Bronchial epithelial cell (primary cell): ENCODE results near the gene BRMS1L. TPM values are rescaled to one million over a fixed set of nuclear protein-coding genes. Genes with fewer than 3 reads are reported as not detected.
A peak's percentile ranks its signal among the peaks of the same experiment; 100 is the strongest.

Experiments used
- DNase-seq: peaks from one replicate; pipeline ENCODE4 v3.0.0-alpha.2; 2010; ENCODE audit warnings: low read depth
- FAIRE-seq: peaks from 2 replicates; lab custom pipeline; 2011; peaks lifted over from hg19 to GRCh38; lab: Jason Lieb, UNC
- H3K27me3 ChIP-seq: 2 replicates; pipeline ENCODE4 v1.5.1; 2011; ENCODE audit warnings: low read length; ENCODE audit not compliant: control insufficient read depth, insufficient read depth
- H3K36me3 ChIP-seq: 2 replicates; pipeline ENCODE4 v1.5.1; 2011; ENCODE audit warnings: low read length; ENCODE audit not compliant: control insufficient read depth, insufficient read depth
- H3K4me3 ChIP-seq: 2 replicates; pipeline ENCODE4 v1.5.1; 2011; ENCODE audit warnings: mild to moderate bottlenecking, low read depth, low read length, control low read depth
- total RNA-seq: library from RNA; depleted of rRNA; stranded (reverse); fragments of >200 nt; gene quantifications from 2 replicates; pipeline ENCODE4 v1.2.1, GENCODE V29; 2014
- TF ChIP-seq, protein P1 (sequence below): IDR thresholded peaks from 2 replicates; pipeline ENCODE4 v1.5.1; 2011; ENCODE audit warnings: mild to moderate bottlenecking, moderate library complexity, low read length, control low read depth, inconsistent platforms; ENCODE audit not compliant: insufficient read depth, severe bottlenecking

Gene BRMS1L
- total RNA-seq, 1 donor from 2014 or later, result 3.9 TPM

DNA sequence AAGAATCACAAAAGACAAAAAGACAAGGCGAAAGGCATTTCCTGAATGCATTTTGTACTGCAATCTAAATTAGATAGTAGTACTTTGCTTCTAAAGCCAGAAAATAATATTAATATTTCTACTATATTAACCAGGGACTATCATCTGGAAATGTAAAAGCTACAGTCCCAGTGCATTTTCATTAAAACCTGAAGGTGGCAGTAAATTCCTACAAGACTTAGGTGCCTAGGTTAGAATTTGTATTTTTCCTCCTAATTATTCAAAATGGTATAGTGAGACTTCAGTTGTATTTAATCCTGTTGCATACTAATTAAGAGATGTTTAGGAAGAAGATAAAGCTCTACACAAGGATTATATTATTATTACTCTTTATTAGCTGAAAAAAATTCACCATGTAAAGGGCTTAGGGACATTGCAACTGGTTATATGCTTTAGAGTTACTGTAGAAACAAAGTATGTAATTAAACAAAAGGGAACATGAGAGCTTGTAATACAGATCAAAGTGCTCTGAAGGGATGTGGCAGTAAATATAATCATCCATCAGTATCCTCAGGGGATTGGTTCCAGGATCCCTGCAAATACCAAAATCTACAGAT lies 53.6 kb downstream of the BRMS1L start:
- FAIRE-seq, result no peak
- H3K27me3 ChIP-seq, result no peaks in the 10 kb centered on the region
- no peaks in the 10 kb centered on the region for H3K36me3 ChIP-seq
- H3K4me3 ChIP-seq, result no peak overlapping the region
- TF ChIP-seq, protein P1, sequence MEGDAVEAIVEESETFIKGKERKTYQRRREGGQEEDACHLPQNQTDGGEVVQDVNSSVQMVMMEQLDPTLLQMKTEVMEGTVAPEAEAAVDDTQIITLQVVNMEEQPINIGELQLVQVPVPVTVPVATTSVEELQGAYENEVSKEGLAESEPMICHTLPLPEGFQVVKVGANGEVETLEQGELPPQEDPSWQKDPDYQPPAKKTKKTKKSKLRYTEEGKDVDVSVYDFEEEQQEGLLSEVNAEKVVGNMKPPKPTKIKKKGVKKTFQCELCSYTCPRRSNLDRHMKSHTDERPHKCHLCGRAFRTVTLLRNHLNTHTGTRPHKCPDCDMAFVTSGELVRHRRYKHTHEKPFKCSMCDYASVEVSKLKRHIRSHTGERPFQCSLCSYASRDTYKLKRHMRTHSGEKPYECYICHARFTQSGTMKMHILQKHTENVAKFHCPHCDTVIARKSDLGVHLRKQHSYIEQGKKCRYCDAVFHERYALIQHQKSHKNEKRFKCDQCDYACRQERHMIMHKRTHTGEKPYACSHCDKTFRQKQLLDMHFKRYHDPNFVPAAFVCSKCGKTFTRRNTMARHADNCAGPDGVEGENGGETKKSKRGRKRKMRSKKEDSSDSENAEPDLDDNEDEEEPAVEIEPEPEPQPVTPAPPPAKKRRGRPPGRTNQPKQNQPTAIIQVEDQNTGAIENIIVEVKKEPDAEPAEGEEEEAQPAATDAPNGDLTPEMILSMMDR, result peak; percentile 26
- DNase-seq, result peak; percentile 40

DNA sequence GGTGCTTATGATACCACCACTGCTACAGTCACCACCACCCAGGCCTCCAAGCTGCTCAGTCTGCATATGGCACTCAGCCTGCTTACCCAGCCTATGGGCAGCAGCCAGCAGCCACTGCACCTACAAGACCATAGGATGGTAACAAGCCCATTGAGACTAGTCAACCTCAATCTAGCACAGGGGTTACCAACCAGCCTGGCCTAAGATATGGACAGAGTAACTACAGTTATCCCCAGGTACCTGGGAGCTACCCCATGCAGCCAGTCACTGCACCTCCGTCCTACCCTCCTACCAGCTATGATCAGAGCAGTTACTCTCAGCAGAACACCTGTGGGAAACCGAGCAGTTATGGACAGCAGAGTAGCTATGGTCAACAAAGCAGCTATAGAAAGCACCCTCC lies 55.1 kb downstream of the BRMS1L start:
- no peak for DNase-seq
- Histone ChIP-seq H3K27me3 (no peaks in the 10 kb centered on the region), H3K36me3 (no peaks in the 10 kb centered on the region), H3K4me3 (no peak overlapping the region)
- FAIRE-seq, result no peak
- TF ChIP-seq, protein P1, result no peak

DNA sequence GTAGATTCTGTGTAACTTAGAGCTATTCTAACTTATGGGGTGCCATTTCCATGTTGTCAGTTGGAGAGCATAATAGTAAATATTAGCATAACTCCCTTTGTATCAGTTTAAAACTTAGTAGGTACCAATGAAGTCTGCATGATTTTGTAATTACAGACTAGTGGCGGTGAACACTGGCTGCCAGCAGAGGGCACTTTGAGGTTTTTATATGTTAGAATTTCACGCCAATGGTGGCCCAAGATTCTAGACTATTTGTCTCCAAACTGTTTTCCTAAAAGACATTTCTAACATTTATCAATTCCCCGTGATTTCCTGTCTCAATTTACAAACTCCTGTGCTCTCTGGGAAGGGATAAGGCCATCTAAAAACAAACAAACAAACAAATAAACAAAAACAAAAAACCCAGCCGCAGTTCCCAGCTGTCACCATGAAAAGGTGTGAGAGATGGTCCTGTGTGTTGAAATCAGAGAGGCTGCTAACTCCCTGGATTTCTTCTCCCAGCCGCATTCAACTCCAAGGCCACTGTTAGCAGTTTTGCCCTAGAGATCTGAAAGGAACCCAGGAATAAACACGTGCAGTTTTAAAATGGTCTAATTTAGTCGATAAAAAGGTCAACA lies 57.6 kb downstream of the BRMS1L start:
- H3K27me3 ChIP-seq, result no peaks in the 10 kb centered on the region
- DNase-seq, result peak; percentile 19
- TF ChIP-seq, protein P1, result peak; percentile 59
- no peaks in the 10 kb centered on the region for H3K36me3 ChIP-seq
- no peak overlapping the region for H3K4me3 ChIP-seq
- no peak for FAIRE-seq

DNA sequence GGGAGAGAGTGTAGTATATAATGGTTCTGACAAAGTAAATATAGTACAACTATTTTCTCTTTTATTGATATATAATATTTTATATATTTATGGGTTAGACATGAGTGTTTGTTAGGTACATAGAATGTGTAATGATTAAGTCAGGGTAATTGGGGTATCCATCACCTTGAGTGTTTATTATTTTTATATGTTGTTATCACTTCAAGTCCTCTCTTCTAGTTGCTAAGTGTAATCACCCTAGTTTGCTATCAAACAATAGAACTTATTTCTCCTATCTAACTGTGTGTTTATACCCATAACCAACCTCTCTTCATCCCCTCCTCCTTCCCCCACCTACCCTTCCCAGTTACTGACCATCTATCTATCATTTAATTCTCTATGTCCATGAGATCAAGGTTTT lies 64.2 kb downstream of the BRMS1L start:
- H3K4me3 ChIP-seq, result no peak overlapping the region
- TF ChIP-seq, protein P1, result no peak
- DNase-seq (no peak), FAIRE-seq (no peak)
- H3K36me3 ChIP-seq, result no peaks in the 10 kb centered on the region
- no peaks in the 10 kb centered on the region for H3K27me3 ChIP-seq

DNA sequence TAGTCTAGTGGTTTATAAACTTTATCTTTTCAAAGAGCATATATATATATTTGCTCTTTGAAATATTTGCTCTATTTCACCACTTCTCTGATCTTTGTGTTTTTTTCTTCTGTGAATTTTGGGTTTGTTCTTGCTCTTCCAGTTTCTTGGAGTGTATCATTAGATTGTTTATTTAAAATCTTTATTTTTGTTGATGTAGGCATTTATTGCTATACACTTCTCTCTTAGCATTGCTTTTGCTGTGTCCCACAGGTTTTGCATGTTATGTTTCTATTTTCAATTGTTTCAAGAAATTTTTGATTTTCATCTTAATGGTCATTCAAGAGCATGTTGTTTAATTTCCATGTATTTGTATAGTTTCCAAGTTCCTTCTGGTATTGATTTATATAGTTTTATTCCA lies 69.1 kb downstream of the BRMS1L start:
- H3K27me3 ChIP-seq, result no peaks in the 10 kb centered on the region
- TF ChIP-seq, protein P1, result no peak
- no peak for DNase-seq
- no peak for FAIRE-seq
- H3K36me3 ChIP-seq, result no peaks in the 10 kb centered on the region
- H3K4me3 ChIP-seq, result no peak overlapping the region
